ENCODE results near the gene RPS6KA5. TPM values are rescaled to one million over a fixed set of nuclear protein-coding genes. Genes with fewer than 3 reads are reported as not detected.
"Not testable (repeated sequence)": the region's sequence is repeated elsewhere in the genome, so short reads cannot be mapped to it uniquely, and the experiment has no call there.

Gene RPS6KA5
- 10 to 100 TPM in 2 of 8 experiments, 1 to 10 TPM in 6; 2.5 to 25.2 (median 5.8) TPM for total RNA-seq

DNA sequence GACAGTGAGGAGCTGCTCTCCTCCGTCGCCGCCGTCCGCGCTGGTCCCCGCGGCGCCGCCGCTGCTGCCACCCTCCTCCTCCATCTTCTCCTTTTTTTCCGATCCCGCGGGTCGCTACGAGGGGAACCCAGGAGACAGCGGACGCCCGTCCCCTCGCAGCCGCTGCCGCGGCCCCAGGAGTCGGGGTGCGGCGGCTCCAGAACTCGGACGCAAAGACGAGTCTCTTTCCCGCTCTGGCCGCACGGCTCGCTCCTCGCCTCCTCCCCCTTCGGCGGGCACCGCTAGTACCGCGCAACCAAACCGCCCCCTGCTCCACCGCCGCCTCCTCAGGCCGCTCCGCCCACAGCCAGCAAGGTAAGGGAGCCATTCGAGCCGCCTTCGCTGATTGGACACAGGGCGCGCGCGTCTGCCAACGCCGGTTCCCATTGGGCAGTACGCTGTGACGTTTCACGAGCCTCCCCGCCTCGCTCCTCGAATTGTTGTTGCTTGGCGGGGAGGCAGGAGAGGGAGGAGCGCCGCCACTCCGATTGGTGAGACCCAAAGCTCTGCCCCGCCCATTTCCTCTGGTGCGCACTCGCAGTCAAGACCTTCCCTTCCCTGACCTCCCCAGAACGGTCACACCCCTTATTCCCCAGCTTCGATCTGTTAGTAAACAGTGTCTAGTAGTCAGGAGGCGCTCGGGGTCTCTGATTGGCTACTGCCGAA, at the start of gene RPS6KA5:
TSS of gene RPS6KA5 (minus strand) at position 291 of the 705 bp plus-strand sequence. CDS start at position 84, 207 bp downstream.
- ATAC-seq (replicated peaks in 6 of 8), result peak; percentile 88 to 91 (median 90)
- Histone ChIP-seq H3K27ac (peak within 1 kb of the TSS; percentile 90 to 92), H3K4me1 (replicated peaks in 1 of 2) (peaks cover 4 to 5% of the 10 kb centered on the region in 2 donors), H3K4me3 (peak within 1 kb of the TSS; percentile 89 to 99 (median 95))
- in situ Hi-C loops (cut with MboI; ENCODE audit: low pct_unique_long_range_greater_than_20kb in 2 of 9, low sequenced_read_pairs in 9 of 9, unreplicated experiment in 9 of 9), result no loop called here
- WGBS, 10 experiments, result 0% methylated on average over 1 to 7 of the region's 71 CpGs; no CpG with 5 or more reads in 8 of the 10 experiments

DNA sequence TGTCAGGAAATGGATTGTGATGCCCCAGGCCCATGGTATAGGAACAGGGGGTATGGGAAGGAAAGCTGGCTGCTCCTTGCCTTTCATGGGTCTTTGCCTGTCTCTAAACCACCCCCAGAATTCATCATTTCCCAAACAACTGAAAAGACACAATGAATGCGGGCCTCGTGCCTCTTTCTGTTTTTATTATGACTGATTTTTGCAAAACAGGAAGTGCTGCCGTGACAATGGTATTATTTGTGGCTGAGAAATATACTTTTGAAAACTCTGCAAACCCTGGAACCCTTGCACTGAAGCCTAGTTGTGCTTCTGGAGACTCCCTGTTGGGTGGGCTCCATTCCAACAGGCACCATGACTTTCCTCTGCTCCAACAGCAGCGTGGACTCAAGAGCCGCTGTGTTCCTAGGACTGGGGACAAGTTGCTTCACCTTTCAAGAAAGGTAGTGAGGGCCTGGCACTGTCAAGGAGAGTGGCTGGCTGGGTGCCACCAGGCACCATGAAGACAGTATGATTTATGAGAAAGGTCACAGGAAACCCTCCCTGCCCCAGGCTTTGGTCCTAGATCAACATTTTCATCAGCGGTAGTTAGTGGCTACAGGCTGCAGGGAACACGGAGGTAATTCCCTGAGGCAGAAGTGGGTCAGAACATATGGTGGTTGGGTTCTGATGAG, 48.6 kb upstream of the RPS6KA5 start:
- in situ Hi-C loops (cut with MboI; ENCODE audit: low pct_unique_long_range_greater_than_20kb in 2 of 9, low sequenced_read_pairs in 9 of 9, unreplicated experiment in 9 of 9), result no loop called here
- ATAC-seq (replicated peaks in 6 of 8), result no peak
- Histone ChIP-seq H3K4me3 (no peak overlapping the region), H3K27ac (no peak overlapping the region), H3K4me1 (replicated peaks in 1 of 2) (peaks cover 5 to 7% of the 10 kb centered on the region in 2 donors)
- WGBS, 10 experiments, result 67 to 100% (median 89%) methylated on average over 2 to 5 of the region's 7 CpGs; no CpG with 5 or more reads in 5 of the 10 experiments

DNA sequence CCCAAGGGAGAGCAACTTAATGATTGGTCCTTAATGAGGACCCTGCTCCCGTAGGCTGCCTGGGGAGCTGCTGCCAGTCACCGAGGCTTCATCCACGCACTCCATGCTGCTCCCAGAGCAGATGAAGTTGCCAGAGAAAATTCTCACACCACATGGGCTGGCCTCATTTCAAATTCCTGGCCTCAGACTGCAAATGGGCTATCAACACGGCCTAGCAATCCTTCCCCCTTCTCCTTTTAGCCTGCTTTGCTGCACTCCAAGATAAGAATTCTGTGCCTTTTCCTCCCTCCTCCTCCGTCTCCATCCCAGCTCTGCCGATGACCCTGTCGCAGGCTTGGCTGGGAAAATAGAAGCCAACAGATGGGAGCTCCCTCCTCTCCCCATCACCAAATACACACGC, 42.7 kb upstream of the RPS6KA5 start:
- WGBS, 10 experiments, result 25 to 93% (median 63%) methylated on average over 2 to 6 of the region's 8 CpGs; no CpG with 5 or more reads in 5 of the 10 experiments
- in situ Hi-C loops (cut with MboI; ENCODE audit: low pct_unique_long_range_greater_than_20kb in 2 of 9, low sequenced_read_pairs in 9 of 9, unreplicated experiment in 9 of 9), result no loop called here
- Histone ChIP-seq H3K4me3 (no peak overlapping the region), H3K27ac (no peak overlapping the region), H3K4me1 (replicated peaks in 1 of 2) (no peaks in the 10 kb centered on the region)
- ATAC-seq (replicated peaks in 6 of 8), result no peak

DNA sequence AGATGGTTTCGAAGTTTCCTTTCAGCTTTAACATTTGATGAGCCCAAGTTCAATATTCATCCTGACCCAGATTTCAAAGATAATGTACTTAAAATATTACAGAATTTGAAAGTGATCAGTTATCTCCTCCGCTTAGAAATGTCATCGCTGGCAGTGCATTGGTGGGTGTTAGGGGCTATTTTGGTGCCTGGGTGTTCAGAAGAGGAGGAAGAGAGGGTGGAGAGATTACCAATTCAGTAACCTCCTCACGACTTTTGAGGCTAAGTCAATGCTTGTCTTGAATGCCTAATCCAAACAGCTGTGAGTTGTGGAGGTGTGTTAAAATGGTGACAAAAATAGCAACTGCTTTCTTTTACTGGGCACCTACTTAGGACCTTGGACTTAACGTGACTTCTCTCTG, 39.7 kb upstream of the RPS6KA5 start:
- H3K27ac ChIP-seq, result no peak overlapping the region
- 53 to 94% (median 84%) methylated on average over 2 to 5 of the region's 5 CpGs; no CpG with 5 or more reads in 1 of the 10 experiments for WGBS, 10 experiments
- in situ Hi-C loops (cut with MboI; ENCODE audit: low pct_unique_long_range_greater_than_20kb in 2 of 9, low sequenced_read_pairs in 9 of 9, unreplicated experiment in 9 of 9), result no loop called here
- H3K4me1 ChIP-seq (replicated peaks in 1 of 2), result no peaks in the 10 kb centered on the region
- no peak overlapping the region for H3K4me3 ChIP-seq
- ATAC-seq (replicated peaks in 6 of 8), result no peak

DNA sequence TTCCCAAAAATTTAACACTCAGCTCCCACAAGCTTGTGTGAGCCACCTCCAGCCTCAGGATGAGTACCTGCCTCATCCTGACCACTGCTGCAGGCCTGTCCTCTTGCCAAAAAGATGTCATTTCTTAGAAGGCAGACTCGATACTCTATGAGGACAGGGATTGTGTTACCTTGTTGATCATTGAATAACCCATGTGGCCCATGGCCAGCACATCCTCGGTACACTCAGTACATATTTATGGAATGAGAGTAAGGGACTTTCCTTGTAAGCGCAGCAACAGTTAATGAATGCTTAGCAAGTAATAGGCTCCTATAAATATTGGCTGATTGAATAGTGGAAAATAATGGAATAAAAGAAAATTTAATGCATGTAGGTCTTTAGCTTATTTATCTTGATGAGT, 38.1 kb upstream of the RPS6KA5 start:
- 48 to 100% (median 76%) methylated on average over 1 to 3 of the region's 3 CpGs for WGBS, 10 experiments
- no peak overlapping the region for H3K4me3 ChIP-seq
- ATAC-seq (replicated peaks in 6 of 8), result no peak
- in situ Hi-C loops (cut with MboI; ENCODE audit: low pct_unique_long_range_greater_than_20kb in 2 of 9, low sequenced_read_pairs in 9 of 9, unreplicated experiment in 9 of 9), result no loop called here
- no peaks in the 10 kb centered on the region for H3K4me1 ChIP-seq (replicated peaks in 1 of 2)
- no peak overlapping the region for H3K27ac ChIP-seq

DNA sequence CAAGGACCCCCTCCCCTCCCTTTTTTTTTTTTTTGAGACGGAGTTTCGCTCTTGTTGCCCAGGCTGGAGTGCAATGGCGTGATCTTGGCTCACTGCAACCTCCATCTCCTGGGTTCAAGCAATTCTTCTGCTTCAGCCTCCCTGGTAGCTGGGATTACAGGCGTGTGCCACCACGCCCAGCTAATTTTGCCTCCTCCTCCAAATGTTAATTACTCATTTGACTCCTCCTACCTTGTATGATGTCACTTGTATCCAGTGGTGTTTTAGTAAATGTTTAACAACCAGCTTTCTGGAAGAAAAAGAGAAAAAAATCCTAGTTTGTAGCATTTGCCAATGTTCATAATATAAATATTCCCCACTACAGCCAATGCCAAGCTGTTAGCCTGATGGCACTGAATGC, 37.2 kb upstream of the RPS6KA5 start:
- H3K4me3 ChIP-seq; H3K27ac ChIP-seq; in situ Hi-C loops (cut with MboI; ENCODE audit: low pct_unique_long_range_greater_than_20kb in 2 of 9, low sequenced_read_pairs in 9 of 9, unreplicated experiment in 9 of 9); H3K4me1 ChIP-seq (replicated peaks in 1 of 2); ATAC-seq (replicated peaks in 6 of 8): not testable (repeated sequence)
- WGBS, 10 experiments, result 47 to 100% (median 93%) methylated on average over 2 to 4 of the region's 5 CpGs; no CpG with 5 or more reads in 5 of the 10 experiments

DNA sequence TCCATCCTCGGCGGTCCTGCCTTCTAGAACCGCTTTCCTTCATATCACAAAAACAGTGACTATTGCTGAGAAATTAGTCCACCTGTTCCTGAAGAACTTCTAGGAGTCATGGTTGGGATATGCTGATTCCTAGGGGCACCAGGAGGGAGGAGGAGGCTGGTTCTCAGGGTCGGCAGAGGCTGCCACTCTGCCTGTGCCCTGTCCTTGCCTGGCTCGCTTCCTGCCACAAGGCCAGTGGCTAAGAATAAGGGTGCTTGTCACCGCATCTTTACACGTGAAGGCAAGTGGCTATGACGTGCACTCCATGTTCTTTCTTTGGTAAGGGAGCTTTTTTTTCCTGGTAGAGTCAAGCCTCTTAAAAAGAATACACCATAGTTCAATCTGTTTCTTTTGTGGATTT, 34.7 kb upstream of the RPS6KA5 start:
- H3K4me3 ChIP-seq, result no peak overlapping the region
- no peaks in the 10 kb centered on the region for H3K4me1 ChIP-seq (replicated peaks in 1 of 2)
- ATAC-seq (replicated peaks in 6 of 8), result no peak
- no peak overlapping the region for H3K27ac ChIP-seq
- WGBS, 10 experiments, result 12 to 80% (median 70%) methylated on average over 1 to 7 of the region's 8 CpGs; no CpG with 5 or more reads in 4 of the 10 experiments
- in situ Hi-C loops (cut with MboI; ENCODE audit: low pct_unique_long_range_greater_than_20kb in 2 of 9, low sequenced_read_pairs in 9 of 9, unreplicated experiment in 9 of 9), result no loop called here

DNA sequence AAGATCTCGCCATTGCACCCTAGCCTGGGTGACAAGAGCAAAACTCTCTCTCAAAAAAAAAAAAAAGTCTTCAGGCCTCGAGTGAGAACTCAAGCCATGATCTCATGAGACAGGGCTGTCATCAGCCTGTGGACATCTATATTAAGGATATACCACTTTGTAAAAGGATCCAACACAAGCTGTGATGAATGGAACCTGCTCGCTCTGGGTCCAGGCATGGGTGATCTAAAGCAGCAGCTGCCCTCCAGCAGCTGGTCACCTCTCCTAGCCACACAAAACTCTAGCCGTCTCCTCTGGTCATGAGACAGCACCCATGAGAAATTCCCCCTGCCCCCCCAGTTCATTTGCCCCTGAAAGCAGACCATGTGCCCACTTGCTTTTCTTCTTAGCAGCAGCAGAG, 34.3 kb upstream of the RPS6KA5 start:
- WGBS, 10 experiments, result 50 to 100% (median 87%) methylated on average over 1 to 3 of the region's 4 CpGs; no CpG with 5 or more reads in 4 of the 10 experiments
- ATAC-seq (replicated peaks in 6 of 8), result no peak
- Histone ChIP-seq H3K27ac (no peak overlapping the region), H3K4me1 (replicated peaks in 1 of 2) (no peaks in the 10 kb centered on the region), H3K4me3 (no peak overlapping the region)
- in situ Hi-C loops (cut with MboI; ENCODE audit: low pct_unique_long_range_greater_than_20kb in 2 of 9, low sequenced_read_pairs in 9 of 9, unreplicated experiment in 9 of 9), result no loop called here

DNA sequence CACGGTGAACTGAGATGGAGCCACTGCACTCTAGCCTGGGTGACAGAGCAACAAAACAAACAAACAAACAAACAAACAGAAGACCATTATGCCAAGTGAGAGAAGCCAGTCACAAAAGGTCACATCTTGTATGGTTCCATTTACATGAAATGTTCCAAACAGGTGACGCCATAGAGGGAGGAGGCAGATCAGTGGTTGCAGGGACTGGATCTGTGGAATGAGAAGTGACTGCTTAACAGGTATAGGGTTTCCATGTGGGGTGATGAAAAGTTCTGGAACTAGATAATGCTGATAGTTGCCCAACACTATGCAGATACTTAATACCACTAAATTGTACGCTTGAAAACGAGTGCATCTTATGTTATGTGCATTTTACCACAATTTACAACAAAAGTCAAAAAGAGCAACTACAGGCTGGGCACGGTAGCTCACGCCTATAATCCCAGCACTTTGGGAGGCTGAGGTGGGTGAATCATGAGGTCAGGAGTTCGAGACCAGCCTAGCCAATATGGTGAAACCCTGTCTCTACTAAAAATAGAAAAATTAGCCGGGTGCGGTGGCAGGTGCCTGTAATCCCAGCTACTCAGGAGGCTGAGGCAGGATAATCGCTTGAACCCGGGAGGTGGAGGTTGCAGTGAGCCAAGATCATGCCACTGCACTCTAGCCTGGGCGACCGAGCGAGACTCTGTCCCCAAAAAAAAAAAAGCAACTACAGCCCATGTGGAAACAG, 33.5 kb upstream of the RPS6KA5 start:
- H3K27ac ChIP-seq; H3K4me3 ChIP-seq; ATAC-seq (replicated peaks in 6 of 8); in situ Hi-C loops (cut with MboI; ENCODE audit: low pct_unique_long_range_greater_than_20kb in 2 of 9, low sequenced_read_pairs in 9 of 9, unreplicated experiment in 9 of 9); H3K4me1 ChIP-seq (replicated peaks in 1 of 2): not testable (repeated sequence)
- 20 to 100% (median 93%) methylated on average over 1 to 12 of the region's 14 CpGs; no CpG with 5 or more reads in 3 of the 10 experiments for WGBS, 10 experiments

DNA sequence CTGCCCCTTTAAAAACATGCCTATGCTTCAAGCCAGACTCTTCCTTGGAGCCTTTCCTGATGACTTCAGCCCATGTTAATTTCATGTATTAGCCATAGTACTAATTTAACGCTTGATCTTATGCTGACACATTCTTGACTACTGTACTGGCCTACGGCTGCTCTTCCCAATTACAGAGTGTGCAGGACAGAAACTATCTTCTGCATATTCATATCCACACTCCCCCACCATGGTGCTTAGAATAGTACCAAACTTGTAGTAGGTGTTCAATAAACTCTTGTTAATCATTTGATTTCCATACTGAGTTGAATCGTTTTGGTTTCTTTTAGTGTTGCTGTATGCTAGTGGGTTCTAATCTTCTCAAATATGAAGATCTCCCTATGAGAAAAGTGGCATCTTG, 31.6 kb upstream of the RPS6KA5 start:
- no peak overlapping the region for H3K4me3 ChIP-seq
- 7 to 100% (median 80%) methylated on average over 1 to 3 of the region's 3 CpGs; no CpG with 5 or more reads in 1 of the 10 experiments for WGBS, 10 experiments
- H3K27ac ChIP-seq, result no peak overlapping the region
- H3K4me1 ChIP-seq (replicated peaks in 1 of 2), result no peaks in the 10 kb centered on the region
- in situ Hi-C loops (cut with MboI; ENCODE audit: low pct_unique_long_range_greater_than_20kb in 2 of 9, low sequenced_read_pairs in 9 of 9, unreplicated experiment in 9 of 9), result no loop called here
- peak in 3 of 8 experiments; percentile 66 to 83 (median 76) for ATAC-seq (replicated peaks in 6 of 8)

DNA sequence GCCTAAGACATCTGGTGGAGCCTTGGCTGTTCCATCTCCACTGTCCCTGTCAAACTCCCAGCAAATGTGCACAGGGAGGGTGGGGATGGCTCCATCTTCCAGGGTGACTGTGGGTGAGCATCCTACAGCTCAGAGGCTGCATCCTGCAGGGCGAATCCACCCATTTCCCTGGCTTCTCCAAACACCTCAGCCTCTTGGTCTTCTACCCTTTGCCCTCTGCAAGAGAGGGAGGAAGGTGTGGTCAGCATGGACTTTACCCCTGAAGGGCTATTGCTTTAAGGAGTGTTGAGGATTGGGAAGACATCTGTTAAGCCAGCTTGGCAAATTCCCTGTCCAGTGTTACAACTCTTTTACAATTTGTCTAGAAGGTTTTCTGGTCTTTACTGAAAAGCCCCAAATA, 30.3 kb upstream of the RPS6KA5 start:
- Histone ChIP-seq H3K4me1 (replicated peaks in 1 of 2) (no peaks in the 10 kb centered on the region), H3K4me3 (no peak overlapping the region), H3K27ac (no peak overlapping the region)
- 11 to 88% (median 50%) methylated on average over 1 of the region's 1 CpG; no CpG with 5 or more reads in 6 of the 10 experiments for WGBS, 10 experiments
- no peak for ATAC-seq (replicated peaks in 6 of 8)
- in situ Hi-C loops (cut with MboI; ENCODE audit: low pct_unique_long_range_greater_than_20kb in 2 of 9, low sequenced_read_pairs in 9 of 9, unreplicated experiment in 9 of 9), result no loop called here

DNA sequence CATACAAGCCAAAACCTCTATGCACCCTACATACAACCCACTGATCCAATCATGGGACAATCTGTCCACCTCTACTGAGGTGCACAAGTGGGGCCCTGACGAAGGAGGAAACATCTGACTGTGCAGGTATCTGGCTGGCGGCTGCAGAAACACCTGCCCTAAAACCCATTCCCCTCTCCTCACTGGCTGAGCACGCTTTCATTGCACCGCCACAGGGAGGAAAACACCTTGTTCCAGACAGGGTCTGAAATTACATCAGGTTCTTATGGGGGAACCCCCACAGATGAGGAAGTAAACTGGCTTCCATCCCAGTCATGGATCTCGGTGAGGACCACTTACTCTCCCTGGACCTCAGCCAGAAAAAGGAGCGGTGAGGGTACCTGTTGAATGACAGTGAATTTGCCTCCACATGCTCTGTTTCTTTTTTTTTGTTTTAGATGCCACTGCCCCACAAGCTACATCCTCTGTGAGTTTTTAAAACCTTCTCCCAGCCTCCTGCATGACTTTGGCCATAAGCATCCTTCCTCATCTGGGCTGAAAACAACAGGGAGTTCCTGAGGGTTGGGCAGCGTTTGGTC, 29.6 kb upstream of the RPS6KA5 start:
- H3K4me1 ChIP-seq (replicated peaks in 1 of 2), result no peaks in the 10 kb centered on the region
- no peak for ATAC-seq (replicated peaks in 6 of 8)
- no peak overlapping the region for H3K4me3 ChIP-seq
- WGBS, 10 experiments, result 54 to 100% (median 90%) methylated on average over 1 to 5 of the region's 7 CpGs; no CpG with 5 or more reads in 3 of the 10 experiments
- no peak overlapping the region for H3K27ac ChIP-seq
- in situ Hi-C loops (cut with MboI; ENCODE audit: low pct_unique_long_range_greater_than_20kb in 2 of 9, low sequenced_read_pairs in 9 of 9, unreplicated experiment in 9 of 9), result no loop called here
